Thoracic aorta (tissue), 2 donors: ENCODE data around the gene SLC6A11. TPM values are rescaled to one million over a fixed set of nuclear protein-coding genes. Genes with fewer than 3 reads are reported as not detected.

Source experiments
- ATAC-seq: fragments of 150-250 bp; one replicate; pipeline ENCODE4 v1.8.0; 2017; ENCODE audit warnings: low read depth; ENCODE audit not compliant: insufficient number of reproducible peaks, low FRiP score
- DNase-seq: peaks from one replicate; pipeline ENCODE4 v3.0.0-alpha.2; 2020; ENCODE audit warnings: low spot score
- H3K27ac ChIP-seq, 2 donors: fragments of 200-600 bp; sonication (generic); 1 replicate in 1 of 2; 2 replicates in 1 of 2; pipeline ENCODE4 v1.5.1; 2016; ENCODE audit warnings: mild to moderate bottlenecking in 2 of 2, moderate library complexity in 2 of 2
- H3K27me3 ChIP-seq: fragments of 200-600 bp; sonication (generic); replicated peaks from 2 replicates; pipeline ENCODE4 v1.6.0; 2016; ENCODE audit warnings: mild to moderate bottlenecking; ENCODE audit not compliant: insufficient read depth
- H3K36me3 ChIP-seq: fragments of 200-600 bp; sonication (generic); one replicate; pipeline ENCODE4 v1.5.1; 2016
- H3K4me1 ChIP-seq, 2 donors: fragments of 200-600 bp; sonication (generic); 1 replicate in 1 of 2; 2 replicates in 1 of 2; pipeline versions ENCODE4 v1.5.1 to v1.6.0; 2016; ENCODE audit warnings: low read depth in 2 of 2, mild to moderate bottlenecking in 1 of 2; ENCODE audit not compliant: control insufficient read depth in 1 of 2
- H3K4me3 ChIP-seq: fragments of 200-600 bp; sonication (generic); 2 replicates; pipeline ENCODE4 v1.5.1; 2016; ENCODE audit warnings: mild to moderate bottlenecking
- H3K9me3 ChIP-seq: fragments of 200-600 bp; sonication (generic); 2 replicates; pipeline ENCODE4 v1.5.1; 2016
- total RNA-seq, 2 donors: library from RNA; depleted of rRNA; stranded (reverse); fragments of >200 nt; gene quantifications; one replicate each; pipeline versions ENCODE4 v1.1.0 to v1.2.3, GENCODE V29; 2016
- TF ChIP-seq, protein P1 (sequence below): fragments of 200-600 bp; sonication (generic); IDR thresholded peaks from one replicate; pipeline ENCODE4 v1.5.1; 2019; ENCODE audit warnings: antibody characterized with exemption

Gene SLC6A11
- total RNA-seq, 2 donors from 2014 or later = not detected

DNA sequence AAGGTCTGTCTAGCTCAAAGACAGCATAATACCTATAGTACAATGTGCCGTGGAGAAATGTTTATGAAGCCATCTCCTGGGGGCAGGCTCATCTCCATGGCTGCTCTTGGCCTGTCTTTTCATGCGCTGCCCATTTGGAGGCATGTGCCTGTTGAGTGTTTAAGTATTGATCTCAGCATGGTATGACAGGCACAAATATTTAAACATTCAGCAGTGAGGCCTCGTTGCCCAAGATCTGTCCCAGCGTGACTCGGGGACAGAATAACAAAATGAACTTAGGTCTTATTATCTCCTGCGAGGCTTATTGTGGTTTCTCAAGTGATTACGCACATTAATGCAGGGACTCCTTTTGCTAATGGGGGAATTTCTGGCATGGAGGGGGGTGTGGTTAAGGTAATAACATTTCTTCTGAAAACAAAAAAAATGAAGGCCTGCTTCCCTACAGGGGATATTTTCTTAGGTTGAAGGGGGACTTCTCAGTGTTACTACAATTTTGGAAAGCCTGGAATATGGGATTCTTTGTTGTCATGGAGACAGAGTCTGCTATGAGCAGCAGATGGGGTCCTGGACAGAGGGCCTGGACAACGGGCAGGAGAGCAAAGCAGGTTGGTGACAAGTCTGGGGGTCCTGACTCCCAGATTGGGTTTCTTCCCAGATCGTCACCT lies 172.1 kb downstream of the SLC6A11 start:
- TF ChIP-seq, protein P1, sequence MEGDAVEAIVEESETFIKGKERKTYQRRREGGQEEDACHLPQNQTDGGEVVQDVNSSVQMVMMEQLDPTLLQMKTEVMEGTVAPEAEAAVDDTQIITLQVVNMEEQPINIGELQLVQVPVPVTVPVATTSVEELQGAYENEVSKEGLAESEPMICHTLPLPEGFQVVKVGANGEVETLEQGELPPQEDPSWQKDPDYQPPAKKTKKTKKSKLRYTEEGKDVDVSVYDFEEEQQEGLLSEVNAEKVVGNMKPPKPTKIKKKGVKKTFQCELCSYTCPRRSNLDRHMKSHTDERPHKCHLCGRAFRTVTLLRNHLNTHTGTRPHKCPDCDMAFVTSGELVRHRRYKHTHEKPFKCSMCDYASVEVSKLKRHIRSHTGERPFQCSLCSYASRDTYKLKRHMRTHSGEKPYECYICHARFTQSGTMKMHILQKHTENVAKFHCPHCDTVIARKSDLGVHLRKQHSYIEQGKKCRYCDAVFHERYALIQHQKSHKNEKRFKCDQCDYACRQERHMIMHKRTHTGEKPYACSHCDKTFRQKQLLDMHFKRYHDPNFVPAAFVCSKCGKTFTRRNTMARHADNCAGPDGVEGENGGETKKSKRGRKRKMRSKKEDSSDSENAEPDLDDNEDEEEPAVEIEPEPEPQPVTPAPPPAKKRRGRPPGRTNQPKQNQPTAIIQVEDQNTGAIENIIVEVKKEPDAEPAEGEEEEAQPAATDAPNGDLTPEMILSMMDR = no peak
- H3K4me1 ChIP-seq = peaks cover under 1 to 5% of the 10 kb centered on the region in 2 donors
- DNase-seq (no peak), ATAC-seq (no peak)
- no peaks in the 10 kb centered on the region for H3K9me3 ChIP-seq
- no peak overlapping the region for H3K4me3 ChIP-seq
- no peaks in the 10 kb centered on the region for H3K36me3 ChIP-seq
- H3K27me3 ChIP-seq = no peaks in the 10 kb centered on the region
- H3K27ac ChIP-seq = no peak overlapping the region

DNA sequence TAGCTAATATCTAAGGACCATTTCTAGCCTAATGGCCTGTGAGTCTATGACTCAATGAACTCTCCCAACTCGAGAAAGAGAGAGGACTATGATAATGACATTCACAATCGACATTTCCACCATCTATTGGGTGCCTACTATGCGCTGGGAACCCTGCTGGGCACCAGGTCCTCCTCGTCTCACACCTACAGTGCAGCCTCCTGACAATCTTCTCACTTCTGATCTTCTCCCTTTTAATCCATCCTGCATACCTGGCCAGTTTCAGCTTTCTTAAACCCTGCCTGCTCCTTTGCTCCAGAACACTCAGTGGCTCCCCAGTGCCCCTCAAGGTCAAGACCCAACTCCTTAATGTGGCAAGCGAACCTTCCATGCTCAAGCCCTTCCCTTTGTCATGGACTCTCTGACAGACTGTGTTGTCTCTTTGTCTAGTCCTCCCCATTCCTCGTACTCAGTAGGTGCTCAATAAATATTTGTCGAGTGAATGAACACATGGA lies 173.0 kb downstream of the SLC6A11 start:
- H3K27ac ChIP-seq = no peak overlapping the region
- peaks cover 0 to 8% of the 10 kb centered on the region in 2 donors for H3K4me1 ChIP-seq
- no peaks in the 10 kb centered on the region for H3K36me3 ChIP-seq
- no peaks in the 10 kb centered on the region for H3K27me3 ChIP-seq
- TF ChIP-seq, protein P1 = no peak
- DNase-seq = no peak
- no peak overlapping the region for H3K4me3 ChIP-seq
- H3K9me3 ChIP-seq = no peaks in the 10 kb centered on the region
- no peak for ATAC-seq

Other genes starting within 250 kb of the SLC6A11 start
- gene SLC6A1, start 176.5 kb downstream of the SLC6A11 start, total RNA-seq = 1 to 10 TPM; 1.2 to 4.6 TPM